PC-9 (cell line): ENCODE measurements around the gene ATP5MC2. TPM values are rescaled to one million over a fixed set of nuclear protein-coding genes. Genes with fewer than 3 reads are reported as not detected.

Experiments
- BruUV-seq: library from RNA; stranded (reverse); fragments of 400-500 nt; replicated peaks from 2 replicates; lab custom pipeline; 2021; lab: Mats Ljungman, UMichigan
- CTCF ChIA-PET: fragments of 300-600 bp; sonication (Branson Sonifier 250); formaldehyde crosslinking; loops from one replicate; lab custom pipeline; 2022; ENCODE audit warnings: antibody characterized with exemption; lab: Charles Lee
- POLR2A ChIA-PET: fragments of 300-600 bp; sonication (Branson Sonifier 250); formaldehyde crosslinking; loops from one replicate; lab custom pipeline; 2022; ENCODE audit warnings: antibody characterized with exemption; ENCODE audit not compliant: unreplicated experiment; lab: Charles Lee
- DNase-seq, 2 experiments: peaks; one replicate each; pipeline versions ENCODE4 v3.0.0 to v3.0.0-alpha.2; 2015 to 2022; ENCODE audit warnings: mixed read lengths in 1 of 2
- H2AFZ ChIP-seq: fragments of 200-600 bp; sonication (generic); 2 replicates; pipeline ENCODE4 v1.8.1; 2017; ENCODE audit warnings: antibody characterized with exemption
- H3F3A ChIP-seq: fragments of 200-600 bp; sonication (generic); 2 replicates; pipeline ENCODE4 v1.8.1; 2017; ENCODE audit warnings: antibody characterized with exemption, mild to moderate bottlenecking, low read depth; ENCODE audit not compliant: insufficient read depth
- H3K27ac ChIP-seq: fragments of 200-600 bp; sonication (generic); 2 replicates; pipeline ENCODE4 v1.6.1; 2016; ENCODE audit warnings: mixed run types
- H3K27me3 ChIP-seq: fragments of 200-600 bp; sonication (generic); 2 replicates; pipeline ENCODE4 v1.6.1; 2016; ENCODE audit warnings: low read depth, mixed run types; ENCODE audit not compliant: insufficient read depth
- H3K36me3 ChIP-seq: fragments of 200-600 bp; sonication (generic); 2 replicates; pipeline ENCODE4 v1.6.1; 2016; ENCODE audit warnings: low read depth, mixed run types
- H3K4me1 ChIP-seq: fragments of 200-600 bp; sonication (generic); replicated peaks from 2 replicates; pipeline ENCODE4 v1.6.1; 2016; ENCODE audit warnings: mixed run types; ENCODE audit not compliant: insufficient read depth
- H3K4me2 ChIP-seq: fragments of 200-600 bp; sonication (generic); 2 replicates; pipeline ENCODE4 v1.6.1; 2017; ENCODE audit warnings: mixed run types
- H3K4me3 ChIP-seq: fragments of 200-600 bp; sonication (generic); 2 replicates; pipeline ENCODE4 v1.6.1; 2016; ENCODE audit warnings: mixed run types
- H3K79me2 ChIP-seq: fragments of 200-600 bp; sonication (generic); 2 replicates; pipeline ENCODE4 v1.6.1; 2017; ENCODE audit warnings: low read depth, mixed run types
- H3K9me2 ChIP-seq: fragments of 200-600 bp; sonication (generic); 2 replicates; pipeline ENCODE4 v1.8.1; 2017; ENCODE audit warnings: mild to moderate bottlenecking; ENCODE audit not compliant: insufficient read depth
- H3K9me3 ChIP-seq: fragments of 200-600 bp; sonication (generic); 2 replicates; pipeline ENCODE4 v1.8.1; 2016; ENCODE audit warnings: low read depth; ENCODE audit not compliant: insufficient read depth
- H4K20me1 ChIP-seq: fragments of 200-600 bp; sonication (generic); 2 replicates; pipeline ENCODE4 v1.8.1; 2017; ENCODE audit not compliant: insufficient read depth
- CTCF ChIP-seq: fragments of 200-600 bp; sonication (generic); conservative IDR thresholded peaks from 2 replicates; pipeline ENCODE4 v1.6.1; 2017; ENCODE audit warnings: mixed run types, antibody characterized with exemption, mild to moderate bottlenecking, moderate library complexity
- EZH2 ChIP-seq: fragments of 200-600 bp; sonication (generic); IDR thresholded peaks from 2 replicates; pipeline ENCODE4 v1.8.0; 2017; ENCODE audit warnings: antibody characterized with exemption, low read depth
- intact Hi-C: fragments of 100-400 bp; cut with micrococcal nuclease; formaldehyde crosslinking; loops from one replicate; pipeline ENCODE4 v1.10.0; 2022; ENCODE audit not compliant: unreplicated experiment
- total RNA-seq: library from RNA; stranded (reverse); gene quantifications from 2 replicates; pipeline ENCODE4 v1.2.3, GENCODE V29; 2021

The ATP5MC2 gene
- total RNA-seq, 1 experiment from 2014 or later = 270 TPM

GRCh38 chr12:53667080-53667479, 8.8 kb downstream of the ATP5MC2 start:
- H3F3A ChIP-seq = peaks cover 12% of the 10 kb centered on the region; the same call in 1 of the 2 replicates
- H2AFZ ChIP-seq = no peak overlapping the region
- H4K20me1 ChIP-seq = no peaks in the 10 kb centered on the region
- H3K4me1 ChIP-seq = no peaks in the 10 kb centered on the region
- DNase-seq = no peak
- H3K27ac ChIP-seq = no peak overlapping the region
- TF ChIP-seq CTCF (no peak), EZH2 (no peak)
- no TSS peak for BruUV-seq
- ChIA-PET POLR2A (interaction anchor here (0.7 kb wide), 1 partner anchor 98 kb away, joined by 4 read pairs; no protein-coding TSS in a partner anchor), CTCF (interaction anchor here (0.6 kb wide), 1 partner anchor 535 kb away, joined by 3 read pairs; no protein-coding TSS in a partner anchor)
- no peaks in the 10 kb centered on the region for H3K9me3 ChIP-seq
- no peaks in the 10 kb centered on the region for H3K9me2 ChIP-seq
- H3K4me2 ChIP-seq = no peak overlapping the region
- H3K27me3 ChIP-seq = no peaks in the 10 kb centered on the region
- intact Hi-C loops = no loop called here
- no peaks in the 10 kb centered on the region for H3K79me2 ChIP-seq
- H3K4me3 ChIP-seq = no peak overlapping the region
- H3K36me3 ChIP-seq = peaks cover 28% of the 10 kb centered on the region

- Histone ChIP-seq H2AFZ (no peak overlapping the region), H3K4me2 (no peak overlapping the region), H3K4me1 (no peaks in the 10 kb centered on the region), H3K27ac (no peak overlapping the region), H3K36me3 (peaks cover 22% of the 10 kb centered on the region), H3K9me2 (no peaks in the 10 kb centered on the region), H3K4me3 (no peak overlapping the region), H3F3A (peaks cover 9% of the 10 kb centered on the region; the same call in 1 of the 2 replicates), H3K9me3 (no peaks in the 10 kb centered on the region), H3K27me3 (no peaks in the 10 kb centered on the region), H4K20me1 (no peaks in the 10 kb centered on the region), H3K79me2 (no peaks in the 10 kb centered on the region)
- no TSS peak for BruUV-seq
- no peak for DNase-seq
- POLR2A ChIA-PET = interaction anchor here (0.6 kb wide), 2 partner anchors 129 to 611 kb away, joined by 3 to 26 read pairs; no protein-coding TSS in a partner anchor
- TF ChIP-seq CTCF = no peak
- no peak for TF ChIP-seq EZH2
- intact Hi-C loops = no loop called here
- CTCF ChIA-PET = no interaction called here
Measured at GRCh38 chr12:53664936-53665335, 10.9 kb downstream of the ATP5MC2 start.

GRCh38 chr12:53664191-53664590, 11.7 kb downstream of the ATP5MC2 start:
- BruUV-seq = no TSS peak
- no peak overlapping the region for H3K4me3 ChIP-seq
- ChIA-PET CTCF (no interaction called here), POLR2A (interaction anchor here (0.6 kb wide), 1 partner anchor 501 kb away, joined by 3 read pairs; no protein-coding TSS in a partner anchor)
- no peak overlapping the region for H2AFZ ChIP-seq
- TF ChIP-seq EZH2 (no peak), CTCF (no peak)
- peaks cover 4% of the 10 kb centered on the region for H3K4me1 ChIP-seq
- H3K27me3 ChIP-seq = no peaks in the 10 kb centered on the region
- peaks cover 17% of the 10 kb centered on the region; the same call in 1 of the 2 replicates for H3F3A ChIP-seq
- intact Hi-C loops = no loop called here
- no peaks in the 10 kb centered on the region for H3K9me2 ChIP-seq
- no peak for DNase-seq
- H3K36me3 ChIP-seq = peaks cover 15% of the 10 kb centered on the region; the same call in 1 of the 2 replicates
- H4K20me1 ChIP-seq = no peaks in the 10 kb centered on the region
- H3K9me3 ChIP-seq = no peaks in the 10 kb centered on the region
- no peaks in the 10 kb centered on the region for H3K79me2 ChIP-seq
- no peak overlapping the region for H3K27ac ChIP-seq
- no peak overlapping the region for H3K4me2 ChIP-seq
